ENCODE results near the gene MXD1.

- TF ChIP-seq EZH2 (IDR thresholded peaks at IDR 0.05; ENCODE audit: borderline replicate concordance, insufficient read depth, low read depth, low read length, poor library complexity, severe bottlenecking): no peak
- TF ChIP-seq, protein P1, sequence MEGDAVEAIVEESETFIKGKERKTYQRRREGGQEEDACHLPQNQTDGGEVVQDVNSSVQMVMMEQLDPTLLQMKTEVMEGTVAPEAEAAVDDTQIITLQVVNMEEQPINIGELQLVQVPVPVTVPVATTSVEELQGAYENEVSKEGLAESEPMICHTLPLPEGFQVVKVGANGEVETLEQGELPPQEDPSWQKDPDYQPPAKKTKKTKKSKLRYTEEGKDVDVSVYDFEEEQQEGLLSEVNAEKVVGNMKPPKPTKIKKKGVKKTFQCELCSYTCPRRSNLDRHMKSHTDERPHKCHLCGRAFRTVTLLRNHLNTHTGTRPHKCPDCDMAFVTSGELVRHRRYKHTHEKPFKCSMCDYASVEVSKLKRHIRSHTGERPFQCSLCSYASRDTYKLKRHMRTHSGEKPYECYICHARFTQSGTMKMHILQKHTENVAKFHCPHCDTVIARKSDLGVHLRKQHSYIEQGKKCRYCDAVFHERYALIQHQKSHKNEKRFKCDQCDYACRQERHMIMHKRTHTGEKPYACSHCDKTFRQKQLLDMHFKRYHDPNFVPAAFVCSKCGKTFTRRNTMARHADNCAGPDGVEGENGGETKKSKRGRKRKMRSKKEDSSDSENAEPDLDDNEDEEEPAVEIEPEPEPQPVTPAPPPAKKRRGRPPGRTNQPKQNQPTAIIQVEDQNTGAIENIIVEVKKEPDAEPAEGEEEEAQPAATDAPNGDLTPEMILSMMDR (IDR thresholded peaks at IDR 0.05): no peak
Observed at GRCh38 chr2:69943000-69943842, 28.3 kb downstream of the MXD1 start.
